Keratinocyte (primary cell): ENCODE results near the gene ZNF789. TPM values are rescaled to one million over a fixed set of nuclear protein-coding genes. Genes with fewer than 3 reads are reported as not detected.

ENCODE experiments used
- DNase-seq: peaks from one replicate; pipeline ENCODE4 v3.0.0-alpha.2; 2011; ENCODE audit warnings: low read depth, missing footprints, low spot score
- FAIRE-seq: peaks from 2 replicates; lab custom pipeline; 2011; peaks lifted over from hg19 to GRCh38; lab: Jason Lieb, UNC
- H2AFZ ChIP-seq: 2 replicates; pipeline ENCODE4 v1.6.0; 2012; ENCODE audit warnings: low read length, control low read depth, inconsistent platforms; ENCODE audit not compliant: control insufficient read depth
- H3K27ac ChIP-seq: 2 replicates; pipeline ENCODE4 v1.5.1; 2011; ENCODE audit warnings: low read length; ENCODE audit not compliant: control insufficient read depth, insufficient read depth
- H3K27me3 ChIP-seq: 3 replicates; pipeline ENCODE4 v1.6.0; 2011; ENCODE audit warnings: low read length; ENCODE audit not compliant: control insufficient read depth, insufficient read depth; ENCODE audit errors: extremely low read depth
- H3K36me3 ChIP-seq, 2 experiments: 2 replicates in 1 of 2; 3 replicates in 1 of 2; pipeline ENCODE4 v1.5.1; 2011; ENCODE audit warnings: low read length in 2 of 2, mild to moderate bottlenecking in 1 of 2; ENCODE audit not compliant: control insufficient read depth in 2 of 2, insufficient read depth in 2 of 2; ENCODE audit errors: extremely low read depth in 1 of 2
- H3K4me1 ChIP-seq: 3 replicates; pipeline ENCODE4 v1.5.1; 2011; ENCODE audit warnings: low read length; ENCODE audit not compliant: control insufficient read depth, insufficient read depth; ENCODE audit errors: extremely low read depth
- H3K4me2 ChIP-seq: 3 replicates; pipeline ENCODE4 v1.6.0; 2011; ENCODE audit warnings: low read depth, low read length; ENCODE audit not compliant: control insufficient read depth, insufficient read depth; ENCODE audit errors: extremely low read depth
- H3K4me3 ChIP-seq, 3 experiments: fragments of 200-600 bp in 1 of 3; sonication (generic) in 1 of 3; 2 replicates in 2 of 3; 3 replicates in 1 of 3; pipeline ENCODE4 v1.5.1; 2011 to 2016; ENCODE audit warnings: low read length in 3 of 3, mild to moderate bottlenecking in 3 of 3, control low read depth in 2 of 3, inconsistent platforms in 1 of 3, low read depth in 1 of 3, mixed read lengths in 1 of 3, mixed run types in 1 of 3, moderate library complexity in 1 of 3; ENCODE audit not compliant: control insufficient read depth in 2 of 3, insufficient read depth in 2 of 3; ENCODE audit errors: extremely low read depth in 1 of 3
- H3K79me2 ChIP-seq: 2 replicates; pipeline ENCODE4 v1.6.0; 2012; ENCODE audit warnings: low read length; ENCODE audit not compliant: control insufficient read depth, insufficient read depth
- H3K9ac ChIP-seq: 3 replicates; pipeline ENCODE4 v1.6.0; 2011; ENCODE audit warnings: low read length; ENCODE audit not compliant: control insufficient read depth, insufficient read depth; ENCODE audit errors: extremely low read depth
- H3K9me1 ChIP-seq: 3 replicates; pipeline ENCODE4 v1.6.0; 2011; ENCODE audit warnings: low read length; ENCODE audit not compliant: control insufficient read depth, insufficient read depth; ENCODE audit errors: extremely low read depth
- H3K9me3 ChIP-seq: 2 replicates; pipeline ENCODE4 v1.5.1; 2012; ENCODE audit warnings: low read depth, low read length; ENCODE audit not compliant: control insufficient read depth
- H4K20me1 ChIP-seq: 3 replicates; pipeline ENCODE4 v1.6.0; 2011; ENCODE audit warnings: low read length; ENCODE audit not compliant: control insufficient read depth, insufficient read depth; ENCODE audit errors: extremely low read depth
- dilution Hi-C: fragments of 300-500 bp; cut with MboI; formaldehyde crosslinking; loops from one replicate; pipeline ENCODE4 v1.7.0; 2020; ENCODE audit warnings: low sequenced_read_pairs; ENCODE audit not compliant: extremely low pct_ligation_motif_present
- polyA minus RNA-seq, 3 experiments: library from RNA; depleted of rRNA, polyadenylated mRNA; stranded (reverse); fragments of >200 nt; gene quantifications; 1 replicate in 1 of 3; 2 replicates in 1 of 3; 3 replicates in 1 of 3; pipeline ENCODE4 v1.2.3, GENCODE V29; 2011
- polyA plus RNA-seq, 5 experiments: library from polyadenylated mRNA; depleted of rRNA in 3 of 5; stranded (reverse) in 3 of 5; stranded (forward) in 1 of 5; unstranded in 1 of 5; fragments of >200 nt; gene quantifications; 1 replicate in 1 of 5; 2 replicates in 3 of 5; 3 replicates in 1 of 5; pipeline versions ENCODE4 v1.2.1 to v1.2.3, GENCODE V29; 2011 to 2012; ENCODE audit warnings: missing spikeins in 2 of 5, low read depth in 1 of 5, low replicate concordance in 1 of 5
- TF ChIP-seq, protein P1 (sequence below), 3 experiments: IDR thresholded peaks in 1 of 3; conservative IDR thresholded peaks in 1 of 3; optimal IDR thresholded peaks in 1 of 3; 2 replicates in 2 of 3; 3 replicates in 1 of 3; pipeline versions ENCODE3 to v1.5.1; 2011; ENCODE audit warnings: low read length in 3 of 3, mild to moderate bottlenecking in 3 of 3, moderate library complexity in 2 of 3, control low read depth in 1 of 3, inconsistent platforms in 1 of 3; ENCODE audit not compliant: insufficient read depth in 2 of 3; ENCODE audit errors: extremely low read depth in 1 of 3

ZNF789 gene
- 5.4 to 17.5 TPM (median 14.7 TPM) in 3 replicates for polyA plus RNA-seq
- 1.6 TPM for polyA plus RNA-seq (2011; ENCODE audit: low read depth)
- 2.9 and 3.9 TPM in 2 replicates for polyA plus RNA-seq (2011; cell fraction: cytosol; rRNA removed)
- 44.2 and 44.6 TPM in 2 replicates for polyA plus RNA-seq (2011; cell fraction: nucleus; rRNA removed)
- 3.9 and 5.5 TPM in 2 replicates for polyA plus RNA-seq (2012; ENCODE audit: low replicate concordance)
- 1.4 to 12.4 TPM (median 4.5 TPM) in 3 replicates for polyA minus RNA-seq
- polyA minus RNA-seq (2011; cell fraction: cytosol; rRNA and poly(A)+ RNA removed), result 2.7 TPM
- polyA minus RNA-seq (2011; cell fraction: nucleus; rRNA and poly(A)+ RNA removed), result 5.9 and 13.3 TPM in 2 replicates

DNA sequence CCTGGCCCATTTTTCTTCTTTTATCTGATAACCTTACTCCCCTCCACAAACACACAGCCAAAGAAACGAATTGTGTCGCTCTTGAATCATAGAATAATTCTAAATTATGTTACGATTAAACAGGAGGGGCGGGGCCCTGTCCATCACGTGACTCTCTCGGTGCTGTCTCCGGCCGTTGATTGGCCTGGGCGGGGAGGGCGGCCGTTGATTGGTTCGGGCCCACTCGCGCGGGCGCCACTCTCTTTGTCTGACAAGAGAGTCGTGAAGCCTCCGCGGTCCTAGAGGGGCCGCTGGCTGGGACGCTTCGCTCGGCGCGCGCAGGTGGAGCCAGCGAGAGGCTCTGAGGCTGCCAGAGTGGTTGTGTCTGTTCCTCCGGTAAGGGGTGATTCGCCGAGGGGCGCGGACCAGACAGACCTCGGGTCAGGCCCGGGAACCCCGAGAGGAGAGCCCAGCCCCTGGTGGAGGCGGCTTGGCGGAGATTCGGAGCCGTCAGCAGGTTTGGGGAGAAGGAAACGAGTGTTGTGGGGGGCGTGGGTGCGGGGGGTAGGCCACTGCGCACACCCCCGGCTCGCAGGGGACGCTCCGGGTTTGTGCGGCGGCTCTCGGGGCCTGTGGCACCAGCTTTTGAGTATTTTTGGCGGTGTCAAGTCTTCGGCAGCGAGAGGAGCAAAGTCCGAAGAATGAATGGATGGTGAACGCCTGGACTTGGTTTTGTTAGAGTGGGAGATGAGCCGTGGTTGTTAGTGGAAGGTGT lies at the start of gene ZNF789:
Gene ZNF789, plus strand, starts transcription at position 330 of the 754 bp plus-strand sequence. CDS start 3,567 bp downstream, outside the sequence.
- Histone ChIP-seq H3K4me2 (peak within 1 kb of the TSS; percentile 94), H4K20me1 (no peaks in the 10 kb centered on the region), H3K4me3 (peak within 1 kb of the TSS; percentile 91 to 100 (median 92)), H3K27me3 (no peaks in the 10 kb centered on the region), H2AFZ (peak within 1 kb of the TSS; percentile 87), H3K27ac (peak within 1 kb of the TSS; percentile 84), H3K9me1 (no peaks in the 10 kb centered on the region), H3K9me3 (no peaks in the 10 kb centered on the region), H3K9ac (peak within 1 kb of the TSS; percentile 91), H3K36me3 (peaks cover 0 to 1% of the 10 kb centered on the region in 2 experiments), H3K4me1 (peaks cover 6% of the 10 kb centered on the region), H3K79me2 (peaks cover 42% of the 10 kb centered on the region)
- DNase-seq (peak; percentile 83), FAIRE-seq (peak; percentile 36)
- dilution Hi-C loops, result no loop called here
- TF ChIP-seq, protein P1, sequence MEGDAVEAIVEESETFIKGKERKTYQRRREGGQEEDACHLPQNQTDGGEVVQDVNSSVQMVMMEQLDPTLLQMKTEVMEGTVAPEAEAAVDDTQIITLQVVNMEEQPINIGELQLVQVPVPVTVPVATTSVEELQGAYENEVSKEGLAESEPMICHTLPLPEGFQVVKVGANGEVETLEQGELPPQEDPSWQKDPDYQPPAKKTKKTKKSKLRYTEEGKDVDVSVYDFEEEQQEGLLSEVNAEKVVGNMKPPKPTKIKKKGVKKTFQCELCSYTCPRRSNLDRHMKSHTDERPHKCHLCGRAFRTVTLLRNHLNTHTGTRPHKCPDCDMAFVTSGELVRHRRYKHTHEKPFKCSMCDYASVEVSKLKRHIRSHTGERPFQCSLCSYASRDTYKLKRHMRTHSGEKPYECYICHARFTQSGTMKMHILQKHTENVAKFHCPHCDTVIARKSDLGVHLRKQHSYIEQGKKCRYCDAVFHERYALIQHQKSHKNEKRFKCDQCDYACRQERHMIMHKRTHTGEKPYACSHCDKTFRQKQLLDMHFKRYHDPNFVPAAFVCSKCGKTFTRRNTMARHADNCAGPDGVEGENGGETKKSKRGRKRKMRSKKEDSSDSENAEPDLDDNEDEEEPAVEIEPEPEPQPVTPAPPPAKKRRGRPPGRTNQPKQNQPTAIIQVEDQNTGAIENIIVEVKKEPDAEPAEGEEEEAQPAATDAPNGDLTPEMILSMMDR (optimal IDR thresholded peaks at IDR 0.05 in 1 of 3, IDR thresholded peaks at IDR 0.05 in 1 of 3, conservative IDR thresholded peaks at IDR 0.05 in 1 of 3; ENCODE audit: extremely low read depth in 1 of 3, insufficient read depth in 2 of 3, low read length in 3 of 3), result no peak

DNA sequence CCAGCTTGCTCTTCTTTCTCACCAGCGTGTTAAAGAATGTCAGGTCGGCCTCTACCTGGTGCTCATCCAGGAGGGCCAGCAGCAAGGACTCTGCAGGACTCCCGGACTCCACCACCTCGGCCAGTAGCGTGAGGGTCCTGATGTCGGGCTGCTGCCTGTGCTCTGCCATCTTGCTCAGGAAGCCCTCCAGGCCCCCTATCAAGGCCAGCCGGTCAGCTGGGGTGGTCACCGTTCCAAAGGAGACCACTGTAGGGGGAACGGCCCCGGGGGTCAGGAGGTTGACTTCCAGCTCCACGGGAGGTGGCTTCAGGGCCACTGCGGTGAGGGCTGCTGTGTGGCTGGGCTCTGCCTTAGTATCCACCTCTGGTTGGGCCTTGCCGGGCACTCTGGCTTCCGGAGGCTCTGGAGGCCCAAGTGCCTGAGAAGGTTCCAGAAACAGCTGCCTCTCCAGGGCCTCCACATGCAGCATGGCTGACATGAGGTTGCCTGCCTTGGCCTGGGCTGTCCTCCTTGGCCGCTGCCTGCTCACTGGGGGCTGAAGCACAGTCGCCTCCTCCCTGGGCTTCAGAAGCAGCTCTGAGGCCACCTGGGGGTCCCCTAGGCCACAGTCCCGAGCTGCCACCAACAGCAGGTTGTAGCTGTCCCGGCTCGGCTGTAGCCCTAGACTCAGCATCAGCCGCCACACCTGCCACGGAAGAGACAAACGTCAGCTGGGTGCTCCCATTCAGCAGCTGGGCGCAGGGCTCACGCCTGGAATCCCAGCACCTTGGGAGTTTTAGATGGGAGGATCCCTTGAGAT lies 47.6 kb upstream of the ZNF789 start:
- Histone ChIP-seq H3K36me3 (peaks cover 24 to 32% of the 10 kb centered on the region in 2 experiments), H3K9ac (no peak overlapping the region), H3K27ac (no peak overlapping the region), H3K4me2 (no peak overlapping the region), H2AFZ (no peak overlapping the region), H3K27me3 (no peaks in the 10 kb centered on the region), H3K9me3 (no peaks in the 10 kb centered on the region), H3K9me1 (no peaks in the 10 kb centered on the region), H3K4me3 (no peak overlapping the region), H3K79me2 (no peaks in the 10 kb centered on the region), H3K4me1 (no peaks in the 10 kb centered on the region), H4K20me1 (no peaks in the 10 kb centered on the region)
- DNase-seq (no peak), FAIRE-seq (no peak)
- dilution Hi-C loops, result no loop called here
- TF ChIP-seq, protein P1 (optimal IDR thresholded peaks at IDR 0.05 in 1 of 3, IDR thresholded peaks at IDR 0.05 in 1 of 3, conservative IDR thresholded peaks at IDR 0.05 in 1 of 3; ENCODE audit: extremely low read depth in 1 of 3, insufficient read depth in 2 of 3, low read length in 3 of 3), result no peak
